ENCODE measurements around the gene PACS2.

Gene PACS2

GRCh38 chr14:105305345-105305744 lies 9.2 kb upstream of the PACS2 start:
- Histone ChIP-seq H3K4me3 (ENCODE audit: low read length) (no peak overlapping the region), H3K36me3 (ENCODE audit: insufficient read depth, low read depth, low read length) (no peaks in the 10 kb centered on the region), H3K27ac (ENCODE audit: low read length) (no peak overlapping the region), H3K4me1 (ENCODE audit: insufficient read depth, low read length) (peaks cover 10% of the 10 kb centered on the region; the same call in 1 of the 2 replicates), H3K9me3 (ENCODE audit: insufficient read depth, low read depth, low read length) (no peaks in the 10 kb centered on the region), H3K9ac (ENCODE audit: low read depth, low read length) (no peak overlapping the region), H3K27me3 (ENCODE audit: insufficient read depth, low read length) (no peaks in the 10 kb centered on the region; the same call in 1 of the 2 replicates)

GRCh38 chr14:105305791-105306190 lies 8.8 kb upstream of the PACS2 start:
- H3K4me1 ChIP-seq (ENCODE audit: insufficient read depth, low read length): peaks cover 10% of the 10 kb centered on the region; the same call in 1 of the 2 replicates
- no peaks in the 10 kb centered on the region; the same call in 1 of the 2 replicates for H3K27me3 ChIP-seq (ENCODE audit: insufficient read depth, low read length)
- H3K9me3 ChIP-seq (ENCODE audit: insufficient read depth, low read depth, low read length): no peaks in the 10 kb centered on the region
- H3K4me3 ChIP-seq (ENCODE audit: low read length): no peak overlapping the region
- H3K27ac ChIP-seq (ENCODE audit: low read length): no peak overlapping the region
- H3K36me3 ChIP-seq (ENCODE audit: insufficient read depth, low read depth, low read length): no peaks in the 10 kb centered on the region
- H3K9ac ChIP-seq (ENCODE audit: low read depth, low read length): no peak overlapping the region

- Histone ChIP-seq H3K4me1 (ENCODE audit: insufficient read depth, low read length) (peaks cover 15% of the 10 kb centered on the region; the same call in 1 of the 2 replicates), H3K4me3 (ENCODE audit: low read length) (no peak overlapping the region), H3K27me3 (ENCODE audit: insufficient read depth, low read length) (no peaks in the 10 kb centered on the region; the same call in 1 of the 2 replicates), H3K9me3 (ENCODE audit: insufficient read depth, low read depth, low read length) (no peaks in the 10 kb centered on the region), H3K36me3 (ENCODE audit: insufficient read depth, low read depth, low read length) (no peaks in the 10 kb centered on the region), H3K27ac (ENCODE audit: low read length) (no peak overlapping the region), H3K9ac (ENCODE audit: low read depth, low read length) (no peak overlapping the region; the same call in 1 of the 2 replicates)
These were observed 7.4 kb upstream of the PACS2 start for GRCh38 chr14:105307052-105307727.

GRCh38 chr14:105309371-105309770 lies 5.2 kb upstream of the PACS2 start:
- no peaks in the 10 kb centered on the region for H3K36me3 ChIP-seq (ENCODE audit: insufficient read depth, low read depth, low read length)
- no peak overlapping the region for H3K4me3 ChIP-seq (ENCODE audit: low read length)
- H3K4me1 ChIP-seq (ENCODE audit: insufficient read depth, low read length): peaks cover 18% of the 10 kb centered on the region; the same call in 1 of the 2 replicates
- H3K9ac ChIP-seq (ENCODE audit: low read depth, low read length): no peak overlapping the region
- no peak overlapping the region for H3K27ac ChIP-seq (ENCODE audit: low read length)
- H3K9me3 ChIP-seq (ENCODE audit: insufficient read depth, low read depth, low read length): no peaks in the 10 kb centered on the region
- no peaks in the 10 kb centered on the region; the same call in 1 of the 2 replicates for H3K27me3 ChIP-seq (ENCODE audit: insufficient read depth, low read length)

GRCh38 chr14:105311838-105312237 lies 2.7 kb upstream of the PACS2 start:
- no peak overlapping the region for H3K27ac ChIP-seq (ENCODE audit: low read length)
- H3K36me3 ChIP-seq (ENCODE audit: insufficient read depth, low read depth, low read length): no peaks in the 10 kb centered on the region
- H3K4me1 ChIP-seq (ENCODE audit: insufficient read depth, low read length): peaks cover 16% of the 10 kb centered on the region; the same call in 1 of the 2 replicates
- peaks cover 7% of the 10 kb centered on the region; the same call in 1 of the 2 replicates for H3K27me3 ChIP-seq (ENCODE audit: insufficient read depth, low read length)
- H3K9me3 ChIP-seq (ENCODE audit: insufficient read depth, low read depth, low read length): no peaks in the 10 kb centered on the region
- H3K4me3 ChIP-seq (ENCODE audit: low read length): no peak overlapping the region
- H3K9ac ChIP-seq (ENCODE audit: low read depth, low read length): no peak overlapping the region

- Histone ChIP-seq H3K36me3 (ENCODE audit: insufficient read depth, low read depth, low read length) (no peaks in the 10 kb centered on the region), H3K27ac (ENCODE audit: low read length) (no peak overlapping the region), H3K27me3 (ENCODE audit: insufficient read depth, low read length) (peaks cover 7% of the 10 kb centered on the region; the same call in 1 of the 2 replicates), H3K4me1 (ENCODE audit: insufficient read depth, low read length) (peaks cover 8% of the 10 kb centered on the region; the same call in 1 of the 2 replicates), H3K9me3 (ENCODE audit: insufficient read depth, low read depth, low read length) (no peaks in the 10 kb centered on the region), H3K4me3 (ENCODE audit: low read length) (no peak overlapping the region), H3K9ac (ENCODE audit: low read depth, low read length) (no peak overlapping the region)
These were observed 1.6 kb upstream of the PACS2 start for GRCh38 chr14:105312973-105313372.

- Histone ChIP-seq H3K4me1 (ENCODE audit: insufficient read depth, low read length) (peaks cover 8% of the 10 kb centered on the region; the same call in 1 of the 2 replicates), H3K27me3 (ENCODE audit: insufficient read depth, low read length) (peaks cover 7% of the 10 kb centered on the region; the same call in 1 of the 2 replicates), H3K27ac (ENCODE audit: low read length) (no peak overlapping the region), H3K9me3 (ENCODE audit: insufficient read depth, low read depth, low read length) (no peaks in the 10 kb centered on the region), H3K4me3 (ENCODE audit: low read length) (peak overlapping the region; percentile 64), H3K9ac (ENCODE audit: low read depth, low read length) (peak overlapping the region; percentile 63; the same call in 1 of the 2 replicates), H3K36me3 (ENCODE audit: insufficient read depth, low read depth, low read length) (no peaks in the 10 kb centered on the region)
These were observed 914 bp upstream of the PACS2 start for GRCh38 chr14:105313381-105314286.

- Histone ChIP-seq H3K9ac (ENCODE audit: low read depth, low read length) (no peak overlapping the region), H3K4me1 (ENCODE audit: insufficient read depth, low read length) (peaks cover 8% of the 10 kb centered on the region; the same call in 1 of the 2 replicates), H3K9me3 (ENCODE audit: insufficient read depth, low read depth, low read length) (no peaks in the 10 kb centered on the region), H3K36me3 (ENCODE audit: insufficient read depth, low read depth, low read length) (no peaks in the 10 kb centered on the region), H3K27ac (ENCODE audit: low read length) (no peak overlapping the region), H3K4me3 (ENCODE audit: low read length) (peak overlapping the region; percentile 63), H3K27me3 (ENCODE audit: insufficient read depth, low read length) (peaks cover 7% of the 10 kb centered on the region; the same call in 1 of the 2 replicates)
These were observed 718 bp downstream of the PACS2 start for GRCh38 chr14:105315211-105315721.

GRCh38 chr14:105315941-105316576 lies 1.5 kb downstream of the PACS2 start:
- peaks cover 7% of the 10 kb centered on the region; the same call in 1 of the 2 replicates for H3K27me3 ChIP-seq (ENCODE audit: insufficient read depth, low read length)
- no peak overlapping the region for H3K27ac ChIP-seq (ENCODE audit: low read length)
- H3K36me3 ChIP-seq (ENCODE audit: insufficient read depth, low read depth, low read length): no peaks in the 10 kb centered on the region
- H3K9ac ChIP-seq (ENCODE audit: low read depth, low read length): no peak overlapping the region
- H3K9me3 ChIP-seq (ENCODE audit: insufficient read depth, low read depth, low read length): no peaks in the 10 kb centered on the region
- peaks cover 8% of the 10 kb centered on the region; the same call in 1 of the 2 replicates for H3K4me1 ChIP-seq (ENCODE audit: insufficient read depth, low read length)
- H3K4me3 ChIP-seq (ENCODE audit: low read length): peak overlapping the region; percentile 63

GRCh38 chr14:105316577-105316941 lies 2.0 kb downstream of the PACS2 start:
- H3K36me3 ChIP-seq (ENCODE audit: insufficient read depth, low read depth, low read length): no peaks in the 10 kb centered on the region
- no peaks in the 10 kb centered on the region for H3K9me3 ChIP-seq (ENCODE audit: insufficient read depth, low read depth, low read length)
- H3K27ac ChIP-seq (ENCODE audit: low read length): no peak overlapping the region
- H3K9ac ChIP-seq (ENCODE audit: low read depth, low read length): no peak overlapping the region
- H3K27me3 ChIP-seq (ENCODE audit: insufficient read depth, low read length): peaks cover 7% of the 10 kb centered on the region; the same call in 1 of the 2 replicates
- peaks cover 7% of the 10 kb centered on the region; the same call in 1 of the 2 replicates for H3K4me1 ChIP-seq (ENCODE audit: insufficient read depth, low read length)
- H3K4me3 ChIP-seq (ENCODE audit: low read length): no peak overlapping the region

- H3K27me3 ChIP-seq (ENCODE audit: insufficient read depth, low read length): peaks cover 7% of the 10 kb centered on the region; the same call in 1 of the 2 replicates
- H3K4me1 ChIP-seq (ENCODE audit: insufficient read depth, low read length): peaks cover 3% of the 10 kb centered on the region; the same call in 1 of the 2 replicates
- no peak overlapping the region for H3K9ac ChIP-seq (ENCODE audit: low read depth, low read length)
- H3K9me3 ChIP-seq (ENCODE audit: insufficient read depth, low read depth, low read length): no peaks in the 10 kb centered on the region
- H3K27ac ChIP-seq (ENCODE audit: low read length): no peak overlapping the region
- no peak overlapping the region for H3K4me3 ChIP-seq (ENCODE audit: low read length)
- no peaks in the 10 kb centered on the region for H3K36me3 ChIP-seq (ENCODE audit: insufficient read depth, low read depth, low read length)
These were observed 2.5 kb downstream of the PACS2 start for GRCh38 chr14:105316968-105317510.

All from iPS-20b (cell line).